GM23338 (cell line): ENCODE results near the gene FAU. TPM values are rescaled to one million over a fixed set of nuclear protein-coding genes. Genes with fewer than 3 reads are reported as not detected.

Source experiments
- ATAC-seq: fragments of 200-7000 bp; cut with Tn5 transposase; 3 replicates; pipeline ENCODE4 v1.9.1; 2020
- DNase-seq: peaks from one replicate; pipeline ENCODE4 v3.0.0-alpha.2; 2015; ENCODE audit warnings: low spot score
- H2AFZ ChIP-seq: fragments of 200-600 bp; sonication (generic); 2 replicates; pipeline ENCODE4 v1.8.0; 2016; ENCODE audit warnings: antibody characterized with exemption, mild to moderate bottlenecking, moderate library complexity
- H3F3A ChIP-seq: fragments of 200-600 bp; sonication (generic); replicated peaks from 2 replicates; pipeline ENCODE4 v1.8.0; 2017; ENCODE audit warnings: antibody characterized with exemption, mixed run types, low read depth
- H3K27ac ChIP-seq: fragments of 200-600 bp; sonication (generic); 2 replicates; pipeline ENCODE4 v1.6.1; 2016; ENCODE audit warnings: low read depth
- H3K27me3 ChIP-seq: fragments of 200-600 bp; sonication (generic); 2 replicates; pipeline ENCODE4 v1.8.0; 2016; ENCODE audit warnings: mild to moderate bottlenecking, mixed run types, moderate library complexity; ENCODE audit not compliant: insufficient read depth
- H3K36me3 ChIP-seq: fragments of 200-600 bp; sonication (generic); 2 replicates; pipeline ENCODE4 v1.8.0; 2016; ENCODE audit warnings: mild to moderate bottlenecking; ENCODE audit not compliant: insufficient read depth
- H3K4me1 ChIP-seq: fragments of 200-600 bp; sonication (generic); 2 replicates; pipeline ENCODE4 v1.8.0; 2016; ENCODE audit warnings: mild to moderate bottlenecking, moderate library complexity; ENCODE audit not compliant: insufficient read depth
- H3K4me2 ChIP-seq: fragments of 200-600 bp; sonication (generic); 2 replicates; pipeline ENCODE4 v1.7.1; 2017; ENCODE audit warnings: mixed run types
- H3K4me3 ChIP-seq: fragments of 200-600 bp; sonication (generic); 2 replicates; pipeline ENCODE4 v1.6.1; 2016; ENCODE audit warnings: mixed run types
- H3K79me2 ChIP-seq: fragments of 200-600 bp; sonication (generic); replicated peaks from 2 replicates; pipeline ENCODE4 v1.8.0; 2017; ENCODE audit warnings: mild to moderate bottlenecking; ENCODE audit not compliant: insufficient read depth
- H3K9me2 ChIP-seq: fragments of 200-600 bp; sonication (generic); 2 replicates; pipeline ENCODE4 v1.8.0; 2017; ENCODE audit not compliant: insufficient read depth
- H4K20me1 ChIP-seq: fragments of 200-600 bp; sonication (generic); replicated peaks from 2 replicates; pipeline ENCODE4 v1.8.0; 2017; ENCODE audit warnings: mild to moderate bottlenecking; ENCODE audit not compliant: insufficient read depth
- H3K27ac Mint-ChIP-seq: 2 replicates; pipeline ENCODE4 v1.8.0; 2020; ENCODE audit warnings: inconsistent platforms, mild to moderate bottlenecking, moderate library complexity, mixed read lengths
- H3K27me3 Mint-ChIP-seq: 3 replicates; pipeline ENCODE4 v1.8.0; 2022; ENCODE audit warnings: low read depth, mild to moderate bottlenecking, moderate library complexity, mixed read lengths, inconsistent platforms; ENCODE audit not compliant: insufficient read depth, poor library complexity
- H3K36me3 Mint-ChIP-seq: 3 replicates; pipeline ENCODE4 v1.8.0; 2021; ENCODE audit warnings: low read depth, mild to moderate bottlenecking, inconsistent platforms, moderate library complexity, mixed read lengths
- H3K4me1 Mint-ChIP-seq: 3 replicates; pipeline ENCODE4 v1.8.0; 2020; ENCODE audit warnings: mild to moderate bottlenecking, inconsistent platforms, mixed read lengths
- H3K4me3 Mint-ChIP-seq: 3 replicates; pipeline ENCODE4 v1.8.0; 2021; ENCODE audit warnings: moderate library complexity, mild to moderate bottlenecking, inconsistent platforms, mixed read lengths
- H3K9me3 Mint-ChIP-seq: 3 replicates; pipeline ENCODE4 v1.8.0; 2020; ENCODE audit warnings: moderate library complexity, mild to moderate bottlenecking, inconsistent platforms, mixed read lengths
- CREB1 ChIP-seq: fragments of 250-450 bp; sonication (Bioruptor Pico); IDR thresholded peaks from 2 replicates; pipeline ENCODE4 v1.5.0; 2020; ENCODE audit warnings: low read depth, mild to moderate bottlenecking, moderate library complexity
- CTCF ChIP-seq, 2 experiments: fragments of 200-600 bp in 1 of 2; sonication (generic) in 1 of 2; conservative IDR thresholded peaks; 2 replicates each; pipeline versions ENCODE4 v1.5.1 to v1.6.1; 2016 to 2017; ENCODE audit warnings: antibody characterized with exemption in 2 of 2, low read depth in 2 of 2, mild to moderate bottlenecking in 2 of 2, moderate library complexity in 1 of 2
- ETS1 ChIP-seq: IDR thresholded peaks from 2 replicates; pipeline ENCODE4 v1.6.1; 2016; ENCODE audit warnings: antibody characterized with exemption
- EZH2 ChIP-seq: fragments of 200-600 bp; sonication (generic); IDR thresholded peaks from one replicate; pipeline ENCODE4 v1.8.0; 2017; ENCODE audit warnings: antibody characterized with exemption, mild to moderate bottlenecking, low read depth; ENCODE audit not compliant: unreplicated experiment
- EZH2phosphoT487 ChIP-seq: fragments of 200-600 bp; sonication (generic); IDR thresholded peaks from one replicate; pipeline ENCODE4 v1.8.1; 2018; ENCODE audit warnings: antibody characterized with exemption; ENCODE audit not compliant: unreplicated experiment
- JUNB ChIP-seq: IDR thresholded peaks from one replicate; pipeline ENCODE4 v1.6.1; 2016; ENCODE audit warnings: antibody characterized with exemption; ENCODE audit not compliant: unreplicated experiment
- NANOG ChIP-seq: IDR thresholded peaks from 2 replicates; pipeline ENCODE4 v1.6.1; 2016; ENCODE audit warnings: antibody characterized with exemption, borderline replicate concordance
- POLR2AphosphoS5 ChIP-seq: IDR thresholded peaks from 2 replicates; pipeline ENCODE4 v1.6.1; 2016; ENCODE audit warnings: antibody characterized with exemption, low read depth
- STAT1 ChIP-seq: IDR thresholded peaks from one replicate; pipeline ENCODE4 v1.6.1; 2016; ENCODE audit warnings: antibody characterized with exemption; ENCODE audit not compliant: unreplicated experiment
- ZNF114 ChIP-seq: fragments of 250-450 bp; sonication (Bioruptor Pico); IDR thresholded peaks from 2 replicates; pipeline ENCODE4 v1.5.0; 2020; ENCODE audit warnings: mild to moderate bottlenecking, moderate library complexity
- ZNF331 ChIP-seq: fragments of 250-450 bp; sonication (Bioruptor Pico); IDR thresholded peaks from 2 replicates; pipeline ENCODE4 v1.5.0; 2020; ENCODE audit warnings: low read depth, mild to moderate bottlenecking, moderate library complexity
- polyA plus RNA-seq: library from polyadenylated mRNA; unstranded; fragments of >200 nt; fragmentation: Nextera tagmentation; extraction: Ambion mirVana; gene quantifications from 2 replicates; pipeline ENCODE4 v1.2.1, GENCODE V29; 2016
- total RNA-seq: library from RNA; depleted of rRNA; stranded (reverse); fragments of >200 nt; shearing (Covaris generic); gene quantifications from 2 replicates; pipeline ENCODE4 v1.2.3, GENCODE V29; 2014
- TF ChIP-seq, protein P1 (sequence below): IDR thresholded peaks from one replicate; pipeline ENCODE4 v1.6.1; 2018; ENCODE audit warnings: antibody characterized with exemption; ENCODE audit not compliant: unreplicated experiment
- TF ChIP-seq, protein P2 (sequence below): fragments of 250-450 bp; sonication (Bioruptor Pico); IDR thresholded peaks from 2 replicates; pipeline ENCODE4 v1.5.0; 2020; ENCODE audit warnings: mild to moderate bottlenecking, moderate library complexity

Gene FAU
- total and polyA plus RNA-seq, 2 experiments from 2014 or later = 262 to 1,177 TPM

DNA sequence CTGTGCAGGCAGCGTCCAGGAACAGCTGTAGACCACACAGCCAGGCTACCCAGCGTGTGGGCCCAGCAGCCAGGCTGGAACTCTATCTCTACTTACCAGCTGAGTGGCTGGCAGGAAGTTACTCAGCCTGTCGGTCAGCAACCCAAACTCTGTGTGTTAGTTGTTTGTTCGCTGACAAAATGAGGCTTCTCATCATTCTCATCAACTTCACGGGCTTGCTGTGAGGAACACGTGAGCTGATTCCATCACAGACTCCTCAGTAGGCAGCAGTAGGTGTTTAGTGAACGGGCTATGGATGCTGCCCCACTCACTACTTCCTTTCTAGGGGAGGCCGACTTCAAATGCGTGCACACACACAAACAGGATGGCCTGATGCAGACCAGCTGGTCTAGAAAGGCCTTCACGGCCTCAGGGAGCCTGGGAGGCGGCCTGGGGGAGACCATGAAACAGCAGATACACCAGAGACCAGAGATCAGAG lies 47.3 kb upstream of the FAU start:
- Histone ChIP-seq H3K4me3 (no peak overlapping the region), H3F3A (no peaks in the 10 kb centered on the region), H3K4me2 (no peak overlapping the region), H3K79me2 (no peaks in the 10 kb centered on the region), H2AFZ (peak overlapping the region; percentile 90; the same call in 1 of the 2 replicates), H3K36me3 (no peaks in the 10 kb centered on the region), H3K27me3 (no peaks in the 10 kb centered on the region), H3K9me2 (no peaks in the 10 kb centered on the region), H3K4me1 (peaks cover 4% of the 10 kb centered on the region), H3K27ac (no peak overlapping the region), H4K20me1 (no peaks in the 10 kb centered on the region)
- no peak for TF ChIP-seq ZNF331 (CRISPR knock-in tag)
- TF ChIP-seq, protein P1, sequence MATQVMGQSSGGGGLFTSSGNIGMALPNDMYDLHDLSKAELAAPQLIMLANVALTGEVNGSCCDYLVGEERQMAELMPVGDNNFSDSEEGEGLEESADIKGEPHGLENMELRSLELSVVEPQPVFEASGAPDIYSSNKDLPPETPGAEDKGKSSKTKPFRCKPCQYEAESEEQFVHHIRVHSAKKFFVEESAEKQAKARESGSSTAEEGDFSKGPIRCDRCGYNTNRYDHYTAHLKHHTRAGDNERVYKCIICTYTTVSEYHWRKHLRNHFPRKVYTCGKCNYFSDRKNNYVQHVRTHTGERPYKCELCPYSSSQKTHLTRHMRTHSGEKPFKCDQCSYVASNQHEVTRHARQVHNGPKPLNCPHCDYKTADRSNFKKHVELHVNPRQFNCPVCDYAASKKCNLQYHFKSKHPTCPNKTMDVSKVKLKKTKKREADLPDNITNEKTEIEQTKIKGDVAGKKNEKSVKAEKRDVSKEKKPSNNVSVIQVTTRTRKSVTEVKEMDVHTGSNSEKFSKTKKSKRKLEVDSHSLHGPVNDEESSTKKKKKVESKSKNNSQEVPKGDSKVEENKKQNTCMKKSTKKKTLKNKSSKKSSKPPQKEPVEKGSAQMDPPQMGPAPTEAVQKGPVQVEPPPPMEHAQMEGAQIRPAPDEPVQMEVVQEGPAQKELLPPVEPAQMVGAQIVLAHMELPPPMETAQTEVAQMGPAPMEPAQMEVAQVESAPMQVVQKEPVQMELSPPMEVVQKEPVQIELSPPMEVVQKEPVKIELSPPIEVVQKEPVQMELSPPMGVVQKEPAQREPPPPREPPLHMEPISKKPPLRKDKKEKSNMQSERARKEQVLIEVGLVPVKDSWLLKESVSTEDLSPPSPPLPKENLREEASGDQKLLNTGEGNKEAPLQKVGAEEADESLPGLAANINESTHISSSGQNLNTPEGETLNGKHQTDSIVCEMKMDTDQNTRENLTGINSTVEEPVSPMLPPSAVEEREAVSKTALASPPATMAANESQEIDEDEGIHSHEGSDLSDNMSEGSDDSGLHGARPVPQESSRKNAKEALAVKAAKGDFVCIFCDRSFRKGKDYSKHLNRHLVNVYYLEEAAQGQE = no peak
- TF ChIP-seq STAT1 = no peak
- no peak for TF ChIP-seq CTCF (conservative IDR thresholded peaks at IDR 0.05; ENCODE audit: low read depth in 2 of 2)
- no peak for TF ChIP-seq JUNB
- TF ChIP-seq, protein P2, sequence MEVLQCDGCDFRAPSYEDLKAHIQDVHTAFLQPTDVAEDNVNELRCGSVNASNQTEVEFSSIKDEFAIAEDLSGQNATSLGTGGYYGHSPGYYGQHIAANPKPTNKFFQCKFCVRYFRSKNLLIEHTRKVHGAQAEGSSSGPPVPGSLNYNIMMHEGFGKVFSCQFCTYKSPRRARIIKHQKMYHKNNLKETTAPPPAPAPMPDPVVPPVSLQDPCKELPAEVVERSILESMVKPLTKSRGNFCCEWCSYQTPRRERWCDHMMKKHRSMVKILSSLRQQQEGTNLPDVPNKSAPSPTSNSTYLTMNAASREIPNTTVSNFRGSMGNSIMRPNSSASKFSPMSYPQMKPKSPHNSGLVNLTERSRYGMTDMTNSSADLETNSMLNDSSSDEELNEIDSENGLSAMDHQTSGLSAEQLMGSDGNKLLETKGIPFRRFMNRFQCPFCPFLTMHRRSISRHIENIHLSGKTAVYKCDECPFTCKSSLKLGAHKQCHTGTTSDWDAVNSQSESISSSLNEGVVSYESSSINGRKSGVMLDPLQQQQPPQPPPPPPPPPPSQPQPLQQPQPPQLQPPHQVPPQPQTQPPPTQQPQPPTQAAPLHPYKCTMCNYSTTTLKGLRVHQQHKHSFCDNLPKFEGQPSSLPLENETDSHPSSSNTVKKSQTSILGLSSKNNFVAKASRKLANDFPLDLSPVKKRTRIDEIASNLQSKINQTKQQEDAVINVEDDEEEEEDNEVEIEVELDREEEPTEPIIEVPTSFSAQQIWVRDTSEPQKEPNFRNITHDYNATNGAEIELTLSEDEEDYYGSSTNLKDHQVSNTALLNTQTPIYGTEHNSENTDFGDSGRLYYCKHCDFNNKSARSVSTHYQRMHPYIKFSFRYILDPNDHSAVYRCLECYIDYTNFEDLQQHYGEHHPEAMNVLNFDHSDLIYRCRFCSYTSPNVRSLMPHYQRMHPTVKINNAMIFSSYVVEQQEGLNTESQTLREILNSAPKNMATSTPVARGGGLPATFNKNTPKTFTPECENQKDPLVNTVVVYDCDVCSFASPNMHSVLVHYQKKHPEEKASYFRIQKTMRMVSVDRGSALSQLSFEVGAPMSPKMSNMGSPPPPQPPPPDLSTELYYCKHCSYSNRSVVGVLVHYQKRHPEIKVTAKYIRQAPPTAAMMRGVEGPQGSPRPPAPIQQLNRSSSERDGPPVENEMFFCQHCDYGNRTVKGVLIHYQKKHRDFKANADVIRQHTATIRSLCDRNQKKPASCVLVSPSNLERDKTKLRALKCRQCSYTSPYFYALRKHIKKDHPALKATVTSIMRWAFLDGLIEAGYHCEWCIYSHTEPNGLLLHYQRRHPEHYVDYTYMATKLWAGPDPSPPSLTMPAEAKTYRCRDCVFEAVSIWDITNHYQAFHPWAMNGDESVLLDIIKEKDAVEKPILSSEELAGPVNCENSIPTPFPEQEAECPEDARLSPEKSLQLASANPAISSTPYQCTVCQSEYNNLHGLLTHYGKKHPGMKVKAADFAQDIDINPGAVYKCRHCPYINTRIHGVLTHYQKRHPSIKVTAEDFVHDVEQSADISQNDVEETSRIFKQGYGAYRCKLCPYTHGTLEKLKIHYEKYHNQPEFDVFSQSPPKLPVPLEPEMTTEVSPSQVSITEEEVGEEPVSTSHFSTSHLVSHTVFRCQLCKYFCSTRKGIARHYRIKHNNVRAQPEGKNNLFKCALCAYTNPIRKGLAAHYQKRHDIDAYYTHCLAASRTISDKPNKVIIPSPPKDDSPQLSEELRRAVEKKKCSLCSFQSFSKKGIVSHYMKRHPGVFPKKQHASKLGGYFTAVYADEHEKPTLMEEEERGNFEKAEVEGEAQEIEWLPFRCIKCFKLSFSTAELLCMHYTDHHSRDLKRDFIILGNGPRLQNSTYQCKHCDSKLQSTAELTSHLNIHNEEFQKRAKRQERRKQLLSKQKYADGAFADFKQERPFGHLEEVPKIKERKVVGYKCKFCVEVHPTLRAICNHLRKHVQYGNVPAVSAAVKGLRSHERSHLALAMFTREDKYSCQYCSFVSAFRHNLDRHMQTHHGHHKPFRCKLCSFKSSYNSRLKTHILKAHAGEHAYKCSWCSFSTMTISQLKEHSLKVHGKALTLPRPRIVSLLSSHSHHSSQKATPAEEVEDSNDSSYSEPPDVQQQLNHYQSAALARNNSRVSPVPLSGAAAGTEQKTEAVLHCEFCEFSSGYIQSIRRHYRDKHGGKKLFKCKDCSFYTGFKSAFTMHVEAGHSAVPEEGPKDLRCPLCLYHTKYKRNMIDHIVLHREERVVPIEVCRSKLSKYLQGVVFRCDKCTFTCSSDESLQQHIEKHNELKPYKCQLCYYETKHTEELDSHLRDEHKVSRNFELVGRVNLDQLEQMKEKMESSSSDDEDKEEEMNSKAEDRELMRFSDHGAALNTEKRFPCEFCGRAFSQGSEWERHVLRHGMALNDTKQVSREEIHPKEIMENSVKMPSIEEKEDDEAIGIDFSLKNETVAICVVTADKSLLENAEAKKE (CRISPR knock-in tag) = no peak
- TF ChIP-seq EZH2 = no peak
- no peak for TF ChIP-seq POLR2AphosphoS5
- no peak for TF ChIP-seq NANOG
- no peak for TF ChIP-seq ETS1
- no peak for TF ChIP-seq EZH2phosphoT487
- no peak for TF ChIP-seq ZNF114 (CRISPR knock-in tag)
- TF ChIP-seq CREB1 = no peak
- no peak for ATAC-seq
- no peak overlapping the region for H3K4me3 Mint-ChIP-seq
- peaks cover 10% of the 10 kb centered on the region for H3K27me3 Mint-ChIP-seq
- H3K36me3 Mint-ChIP-seq = no peaks in the 10 kb centered on the region
- H3K9me3 Mint-ChIP-seq = no peaks in the 10 kb centered on the region
- DNase-seq = no peak
- H3K27ac Mint-ChIP-seq = no peak overlapping the region; the same call in 1 of the 2 replicates
- H3K4me1 Mint-ChIP-seq = peaks cover 14% of the 10 kb centered on the region
